GM23338 (cell line): ENCODE results near the gene EYA2. TPM values are rescaled to one million over a fixed set of nuclear protein-coding genes. Genes with fewer than 3 reads are reported as not detected.

ENCODE experiments used
- ATAC-seq: fragments of 200-7000 bp; cut with Tn5 transposase; 3 replicates; pipeline ENCODE4 v1.9.1; 2020
- DNase-seq: peaks from one replicate; pipeline ENCODE4 v3.0.0-alpha.2; 2015; ENCODE audit warnings: low spot score
- H2AFZ ChIP-seq: fragments of 200-600 bp; sonication (generic); 2 replicates; pipeline ENCODE4 v1.8.0; 2016; ENCODE audit warnings: antibody characterized with exemption, mild to moderate bottlenecking, moderate library complexity
- H3F3A ChIP-seq: fragments of 200-600 bp; sonication (generic); replicated peaks from 2 replicates; pipeline ENCODE4 v1.8.0; 2017; ENCODE audit warnings: antibody characterized with exemption, mixed run types, low read depth
- H3K27ac ChIP-seq: fragments of 200-600 bp; sonication (generic); 2 replicates; pipeline ENCODE4 v1.6.1; 2016; ENCODE audit warnings: low read depth
- H3K27me3 ChIP-seq: fragments of 200-600 bp; sonication (generic); 2 replicates; pipeline ENCODE4 v1.8.0; 2016; ENCODE audit warnings: mild to moderate bottlenecking, mixed run types, moderate library complexity; ENCODE audit not compliant: insufficient read depth
- H3K36me3 ChIP-seq: fragments of 200-600 bp; sonication (generic); 2 replicates; pipeline ENCODE4 v1.8.0; 2016; ENCODE audit warnings: mild to moderate bottlenecking; ENCODE audit not compliant: insufficient read depth
- H3K4me1 ChIP-seq: fragments of 200-600 bp; sonication (generic); 2 replicates; pipeline ENCODE4 v1.8.0; 2016; ENCODE audit warnings: mild to moderate bottlenecking, moderate library complexity; ENCODE audit not compliant: insufficient read depth
- H3K4me2 ChIP-seq: fragments of 200-600 bp; sonication (generic); 2 replicates; pipeline ENCODE4 v1.7.1; 2017; ENCODE audit warnings: mixed run types
- H3K4me3 ChIP-seq: fragments of 200-600 bp; sonication (generic); 2 replicates; pipeline ENCODE4 v1.6.1; 2016; ENCODE audit warnings: mixed run types
- H3K79me2 ChIP-seq: fragments of 200-600 bp; sonication (generic); replicated peaks from 2 replicates; pipeline ENCODE4 v1.8.0; 2017; ENCODE audit warnings: mild to moderate bottlenecking; ENCODE audit not compliant: insufficient read depth
- H3K9me2 ChIP-seq: fragments of 200-600 bp; sonication (generic); 2 replicates; pipeline ENCODE4 v1.8.0; 2017; ENCODE audit not compliant: insufficient read depth
- H4K20me1 ChIP-seq: fragments of 200-600 bp; sonication (generic); replicated peaks from 2 replicates; pipeline ENCODE4 v1.8.0; 2017; ENCODE audit warnings: mild to moderate bottlenecking; ENCODE audit not compliant: insufficient read depth
- H3K27ac Mint-ChIP-seq: 2 replicates; pipeline ENCODE4 v1.8.0; 2020; ENCODE audit warnings: inconsistent platforms, mild to moderate bottlenecking, moderate library complexity, mixed read lengths
- H3K27me3 Mint-ChIP-seq: 3 replicates; pipeline ENCODE4 v1.8.0; 2022; ENCODE audit warnings: low read depth, mild to moderate bottlenecking, moderate library complexity, mixed read lengths, inconsistent platforms; ENCODE audit not compliant: insufficient read depth, poor library complexity
- H3K36me3 Mint-ChIP-seq: 3 replicates; pipeline ENCODE4 v1.8.0; 2021; ENCODE audit warnings: low read depth, mild to moderate bottlenecking, inconsistent platforms, moderate library complexity, mixed read lengths
- H3K4me1 Mint-ChIP-seq: 3 replicates; pipeline ENCODE4 v1.8.0; 2020; ENCODE audit warnings: mild to moderate bottlenecking, inconsistent platforms, mixed read lengths
- H3K4me3 Mint-ChIP-seq: 3 replicates; pipeline ENCODE4 v1.8.0; 2021; ENCODE audit warnings: moderate library complexity, mild to moderate bottlenecking, inconsistent platforms, mixed read lengths
- H3K9me3 Mint-ChIP-seq: 3 replicates; pipeline ENCODE4 v1.8.0; 2020; ENCODE audit warnings: moderate library complexity, mild to moderate bottlenecking, inconsistent platforms, mixed read lengths
- CREB1 ChIP-seq: fragments of 250-450 bp; sonication (Bioruptor Pico); IDR thresholded peaks from 2 replicates; pipeline ENCODE4 v1.5.0; 2020; ENCODE audit warnings: low read depth, mild to moderate bottlenecking, moderate library complexity
- EZH2phosphoT487 ChIP-seq: fragments of 200-600 bp; sonication (generic); IDR thresholded peaks from one replicate; pipeline ENCODE4 v1.8.1; 2018; ENCODE audit warnings: antibody characterized with exemption; ENCODE audit not compliant: unreplicated experiment
- JUNB ChIP-seq: IDR thresholded peaks from one replicate; pipeline ENCODE4 v1.6.1; 2016; ENCODE audit warnings: antibody characterized with exemption; ENCODE audit not compliant: unreplicated experiment
- POLR2AphosphoS5 ChIP-seq: IDR thresholded peaks from 2 replicates; pipeline ENCODE4 v1.6.1; 2016; ENCODE audit warnings: antibody characterized with exemption, low read depth
- ZNF114 ChIP-seq: fragments of 250-450 bp; sonication (Bioruptor Pico); IDR thresholded peaks from 2 replicates; pipeline ENCODE4 v1.5.0; 2020; ENCODE audit warnings: mild to moderate bottlenecking, moderate library complexity
- polyA plus RNA-seq: library from polyadenylated mRNA; unstranded; fragments of >200 nt; fragmentation: Nextera tagmentation; extraction: Ambion mirVana; gene quantifications from 2 replicates; pipeline ENCODE4 v1.2.1, GENCODE V29; 2016
- total RNA-seq: library from RNA; depleted of rRNA; stranded (reverse); fragments of >200 nt; shearing (Covaris generic); gene quantifications from 2 replicates; pipeline ENCODE4 v1.2.3, GENCODE V29; 2014
- TF ChIP-seq, protein P1 (sequence below): IDR thresholded peaks from one replicate; pipeline ENCODE4 v1.6.1; 2018; ENCODE audit warnings: antibody characterized with exemption; ENCODE audit not compliant: unreplicated experiment
- TF ChIP-seq, protein P2 (sequence below): IDR thresholded peaks from 2 replicates; pipeline ENCODE4 v1.6.1; 2016; ENCODE audit warnings: antibody characterized with exemption
- TF ChIP-seq, protein P3 (sequence below): fragments of 250-450 bp; sonication (Bioruptor Pico); IDR thresholded peaks from 2 replicates; pipeline ENCODE4 v1.5.0; 2020; ENCODE audit warnings: mild to moderate bottlenecking, moderate library complexity

The EYA2 gene
- total and polyA plus RNA-seq, 2 experiments from 2014 or later, result 0.50 to 0.56 TPM

GRCh38 chr20:47080365-47080764, 185.7 kb downstream of the EYA2 start:
- no peaks in the 10 kb centered on the region for H4K20me1 ChIP-seq
- ATAC-seq (no peak), DNase-seq (no peak)
- H3K79me2 ChIP-seq, result no peaks in the 10 kb centered on the region
- Mint-ChIP-seq H3K4me1 (no peaks in the 10 kb centered on the region), H3K36me3 (0 out of 3 replicates have a peak, but pooled peaks cover 2% of the 10 kb centered on the region), H3K9me3 (peaks cover 18% of the 10 kb centered on the region), H3K27ac (no peak overlapping the region), H3K27me3 (peaks cover 2% of the 10 kb centered on the region), H3K4me3 (no peak overlapping the region)
- H3K27me3 ChIP-seq, result no peaks in the 10 kb centered on the region
- H3K9me2 ChIP-seq, result no peaks in the 10 kb centered on the region
- H3K4me1 ChIP-seq, result no peaks in the 10 kb centered on the region
- H3K36me3 ChIP-seq, result no peaks in the 10 kb centered on the region; the same call in 1 of the 2 replicates
- no peak overlapping the region for H2AFZ ChIP-seq
- H3K4me3 ChIP-seq, result no peak overlapping the region
- no peak overlapping the region for H3K27ac ChIP-seq
- H3F3A ChIP-seq, result no peaks in the 10 kb centered on the region
- no peak for TF ChIP-seq ZNF114
- no peak for TF ChIP-seq POLR2AphosphoS5
- no peak for TF ChIP-seq JUNB
- TF ChIP-seq, protein P1, sequence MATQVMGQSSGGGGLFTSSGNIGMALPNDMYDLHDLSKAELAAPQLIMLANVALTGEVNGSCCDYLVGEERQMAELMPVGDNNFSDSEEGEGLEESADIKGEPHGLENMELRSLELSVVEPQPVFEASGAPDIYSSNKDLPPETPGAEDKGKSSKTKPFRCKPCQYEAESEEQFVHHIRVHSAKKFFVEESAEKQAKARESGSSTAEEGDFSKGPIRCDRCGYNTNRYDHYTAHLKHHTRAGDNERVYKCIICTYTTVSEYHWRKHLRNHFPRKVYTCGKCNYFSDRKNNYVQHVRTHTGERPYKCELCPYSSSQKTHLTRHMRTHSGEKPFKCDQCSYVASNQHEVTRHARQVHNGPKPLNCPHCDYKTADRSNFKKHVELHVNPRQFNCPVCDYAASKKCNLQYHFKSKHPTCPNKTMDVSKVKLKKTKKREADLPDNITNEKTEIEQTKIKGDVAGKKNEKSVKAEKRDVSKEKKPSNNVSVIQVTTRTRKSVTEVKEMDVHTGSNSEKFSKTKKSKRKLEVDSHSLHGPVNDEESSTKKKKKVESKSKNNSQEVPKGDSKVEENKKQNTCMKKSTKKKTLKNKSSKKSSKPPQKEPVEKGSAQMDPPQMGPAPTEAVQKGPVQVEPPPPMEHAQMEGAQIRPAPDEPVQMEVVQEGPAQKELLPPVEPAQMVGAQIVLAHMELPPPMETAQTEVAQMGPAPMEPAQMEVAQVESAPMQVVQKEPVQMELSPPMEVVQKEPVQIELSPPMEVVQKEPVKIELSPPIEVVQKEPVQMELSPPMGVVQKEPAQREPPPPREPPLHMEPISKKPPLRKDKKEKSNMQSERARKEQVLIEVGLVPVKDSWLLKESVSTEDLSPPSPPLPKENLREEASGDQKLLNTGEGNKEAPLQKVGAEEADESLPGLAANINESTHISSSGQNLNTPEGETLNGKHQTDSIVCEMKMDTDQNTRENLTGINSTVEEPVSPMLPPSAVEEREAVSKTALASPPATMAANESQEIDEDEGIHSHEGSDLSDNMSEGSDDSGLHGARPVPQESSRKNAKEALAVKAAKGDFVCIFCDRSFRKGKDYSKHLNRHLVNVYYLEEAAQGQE, result no peak
- no peak for TF ChIP-seq CREB1 (CRISPR knock-in tag)
- no peak for TF ChIP-seq EZH2phosphoT487
- TF ChIP-seq, protein P2, sequence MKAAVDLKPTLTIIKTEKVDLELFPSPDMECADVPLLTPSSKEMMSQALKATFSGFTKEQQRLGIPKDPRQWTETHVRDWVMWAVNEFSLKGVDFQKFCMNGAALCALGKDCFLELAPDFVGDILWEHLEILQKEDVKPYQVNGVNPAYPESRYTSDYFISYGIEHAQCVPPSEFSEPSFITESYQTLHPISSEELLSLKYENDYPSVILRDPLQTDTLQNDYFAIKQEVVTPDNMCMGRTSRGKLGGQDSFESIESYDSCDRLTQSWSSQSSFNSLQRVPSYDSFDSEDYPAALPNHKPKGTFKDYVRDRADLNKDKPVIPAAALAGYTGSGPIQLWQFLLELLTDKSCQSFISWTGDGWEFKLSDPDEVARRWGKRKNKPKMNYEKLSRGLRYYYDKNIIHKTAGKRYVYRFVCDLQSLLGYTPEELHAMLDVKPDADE, result no peak
- H3K4me2 ChIP-seq, result no peak overlapping the region

DNA sequence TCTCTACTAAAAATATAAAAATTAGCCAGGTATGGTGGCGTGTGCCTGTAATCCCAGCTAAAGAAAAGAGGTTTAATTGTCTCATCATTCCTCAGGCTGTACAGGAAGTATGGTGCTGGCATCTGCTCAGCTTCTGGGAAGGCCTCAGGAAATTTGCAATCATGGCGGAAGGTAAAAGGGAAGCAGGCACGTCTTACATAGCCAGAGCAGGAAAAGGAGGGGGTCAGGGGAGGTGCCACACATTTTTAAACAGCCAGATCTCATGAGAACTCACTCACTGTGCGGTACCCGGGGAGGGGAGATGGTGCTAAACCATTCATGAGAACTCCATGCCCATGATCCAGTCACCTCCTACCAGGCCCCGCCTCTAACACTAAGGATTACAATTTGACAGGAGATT, 191.7 kb downstream of the EYA2 start:
- Histone ChIP-seq H2AFZ (no peak overlapping the region), H3K79me2 (no peaks in the 10 kb centered on the region), H4K20me1 (no peaks in the 10 kb centered on the region), H3F3A (no peaks in the 10 kb centered on the region), H3K4me2 (no peak overlapping the region), H3K27me3 (no peaks in the 10 kb centered on the region), H3K9me2 (no peaks in the 10 kb centered on the region), H3K4me1 (no peaks in the 10 kb centered on the region), H3K27ac (no peak overlapping the region), H3K4me3 (no peak overlapping the region), H3K36me3 (no peaks in the 10 kb centered on the region)
- Mint-ChIP-seq H3K9me3 (no peaks in the 10 kb centered on the region), H3K4me1 (no peaks in the 10 kb centered on the region), H3K4me3 (no peak overlapping the region), H3K27ac (no peak overlapping the region), H3K36me3 (no peaks in the 10 kb centered on the region), H3K27me3 (peaks cover 2% of the 10 kb centered on the region)
- TF ChIP-seq, protein P3, sequence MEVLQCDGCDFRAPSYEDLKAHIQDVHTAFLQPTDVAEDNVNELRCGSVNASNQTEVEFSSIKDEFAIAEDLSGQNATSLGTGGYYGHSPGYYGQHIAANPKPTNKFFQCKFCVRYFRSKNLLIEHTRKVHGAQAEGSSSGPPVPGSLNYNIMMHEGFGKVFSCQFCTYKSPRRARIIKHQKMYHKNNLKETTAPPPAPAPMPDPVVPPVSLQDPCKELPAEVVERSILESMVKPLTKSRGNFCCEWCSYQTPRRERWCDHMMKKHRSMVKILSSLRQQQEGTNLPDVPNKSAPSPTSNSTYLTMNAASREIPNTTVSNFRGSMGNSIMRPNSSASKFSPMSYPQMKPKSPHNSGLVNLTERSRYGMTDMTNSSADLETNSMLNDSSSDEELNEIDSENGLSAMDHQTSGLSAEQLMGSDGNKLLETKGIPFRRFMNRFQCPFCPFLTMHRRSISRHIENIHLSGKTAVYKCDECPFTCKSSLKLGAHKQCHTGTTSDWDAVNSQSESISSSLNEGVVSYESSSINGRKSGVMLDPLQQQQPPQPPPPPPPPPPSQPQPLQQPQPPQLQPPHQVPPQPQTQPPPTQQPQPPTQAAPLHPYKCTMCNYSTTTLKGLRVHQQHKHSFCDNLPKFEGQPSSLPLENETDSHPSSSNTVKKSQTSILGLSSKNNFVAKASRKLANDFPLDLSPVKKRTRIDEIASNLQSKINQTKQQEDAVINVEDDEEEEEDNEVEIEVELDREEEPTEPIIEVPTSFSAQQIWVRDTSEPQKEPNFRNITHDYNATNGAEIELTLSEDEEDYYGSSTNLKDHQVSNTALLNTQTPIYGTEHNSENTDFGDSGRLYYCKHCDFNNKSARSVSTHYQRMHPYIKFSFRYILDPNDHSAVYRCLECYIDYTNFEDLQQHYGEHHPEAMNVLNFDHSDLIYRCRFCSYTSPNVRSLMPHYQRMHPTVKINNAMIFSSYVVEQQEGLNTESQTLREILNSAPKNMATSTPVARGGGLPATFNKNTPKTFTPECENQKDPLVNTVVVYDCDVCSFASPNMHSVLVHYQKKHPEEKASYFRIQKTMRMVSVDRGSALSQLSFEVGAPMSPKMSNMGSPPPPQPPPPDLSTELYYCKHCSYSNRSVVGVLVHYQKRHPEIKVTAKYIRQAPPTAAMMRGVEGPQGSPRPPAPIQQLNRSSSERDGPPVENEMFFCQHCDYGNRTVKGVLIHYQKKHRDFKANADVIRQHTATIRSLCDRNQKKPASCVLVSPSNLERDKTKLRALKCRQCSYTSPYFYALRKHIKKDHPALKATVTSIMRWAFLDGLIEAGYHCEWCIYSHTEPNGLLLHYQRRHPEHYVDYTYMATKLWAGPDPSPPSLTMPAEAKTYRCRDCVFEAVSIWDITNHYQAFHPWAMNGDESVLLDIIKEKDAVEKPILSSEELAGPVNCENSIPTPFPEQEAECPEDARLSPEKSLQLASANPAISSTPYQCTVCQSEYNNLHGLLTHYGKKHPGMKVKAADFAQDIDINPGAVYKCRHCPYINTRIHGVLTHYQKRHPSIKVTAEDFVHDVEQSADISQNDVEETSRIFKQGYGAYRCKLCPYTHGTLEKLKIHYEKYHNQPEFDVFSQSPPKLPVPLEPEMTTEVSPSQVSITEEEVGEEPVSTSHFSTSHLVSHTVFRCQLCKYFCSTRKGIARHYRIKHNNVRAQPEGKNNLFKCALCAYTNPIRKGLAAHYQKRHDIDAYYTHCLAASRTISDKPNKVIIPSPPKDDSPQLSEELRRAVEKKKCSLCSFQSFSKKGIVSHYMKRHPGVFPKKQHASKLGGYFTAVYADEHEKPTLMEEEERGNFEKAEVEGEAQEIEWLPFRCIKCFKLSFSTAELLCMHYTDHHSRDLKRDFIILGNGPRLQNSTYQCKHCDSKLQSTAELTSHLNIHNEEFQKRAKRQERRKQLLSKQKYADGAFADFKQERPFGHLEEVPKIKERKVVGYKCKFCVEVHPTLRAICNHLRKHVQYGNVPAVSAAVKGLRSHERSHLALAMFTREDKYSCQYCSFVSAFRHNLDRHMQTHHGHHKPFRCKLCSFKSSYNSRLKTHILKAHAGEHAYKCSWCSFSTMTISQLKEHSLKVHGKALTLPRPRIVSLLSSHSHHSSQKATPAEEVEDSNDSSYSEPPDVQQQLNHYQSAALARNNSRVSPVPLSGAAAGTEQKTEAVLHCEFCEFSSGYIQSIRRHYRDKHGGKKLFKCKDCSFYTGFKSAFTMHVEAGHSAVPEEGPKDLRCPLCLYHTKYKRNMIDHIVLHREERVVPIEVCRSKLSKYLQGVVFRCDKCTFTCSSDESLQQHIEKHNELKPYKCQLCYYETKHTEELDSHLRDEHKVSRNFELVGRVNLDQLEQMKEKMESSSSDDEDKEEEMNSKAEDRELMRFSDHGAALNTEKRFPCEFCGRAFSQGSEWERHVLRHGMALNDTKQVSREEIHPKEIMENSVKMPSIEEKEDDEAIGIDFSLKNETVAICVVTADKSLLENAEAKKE (CRISPR knock-in tag), result no peak
- ATAC-seq (no peak), DNase-seq (no peak)
